Esophagus squamous epithelium (tissue), 5 donors: ENCODE results near the gene JRKL. TPM values are rescaled to one million over a fixed set of nuclear protein-coding genes. Genes with fewer than 3 reads are reported as not detected.
"Not testable (repeated sequence)": the region's sequence is repeated elsewhere in the genome, so short reads cannot be mapped to it uniquely, and the experiment has no call there.

ENCODE experiments used
- DNase-seq: peaks from one replicate; lab custom pipeline; 2025; lab: John Stamatoyannopoulos, UW
- H3K27ac ChIP-seq, 4 donors: fragments of 200-600 bp; sonication (generic); one replicate each; pipeline ENCODE4 v1.5.1; 2016 to 2019; ENCODE audit warnings: mild to moderate bottlenecking in 1 of 4
- H3K27me3 ChIP-seq, 4 donors: fragments of 200-600 bp; sonication (generic); 1 replicate in 3 of 4; 2 replicates in 1 of 4; pipeline versions ENCODE4 v1.5.1 to v1.6.0; 2017 to 2021; ENCODE audit warnings: antibody characterized with exemption in 1 of 4
- H3K36me3 ChIP-seq, 3 donors: fragments of 200-600 bp; sonication (generic); one replicate each; pipeline ENCODE4 v1.5.1; 2016 to 2019
- H3K4me1 ChIP-seq, 3 donors: fragments of 200-600 bp; sonication (generic); one replicate each; pipeline ENCODE4 v1.5.1; 2017 to 2019
- H3K4me3 ChIP-seq, 4 donors: fragments of 200-600 bp; sonication (generic); 1 replicate in 3 of 4; 2 replicates in 1 of 4; pipeline ENCODE4 v1.5.1; 2016 to 2019; ENCODE audit warnings: mild to moderate bottlenecking in 2 of 4, moderate library complexity in 1 of 4
- H3K9me3 ChIP-seq, 3 donors: fragments of 200-600 bp; sonication (generic); one replicate each; pipeline ENCODE4 v1.5.1; 2016 to 2019
- CTCF ChIP-seq, 6 experiments: fragments of 450-650 bp in 4 of 6; fragments of 200-600 bp in 2 of 6; sonication (generic) in 2 of 6; IDR thresholded peaks; one replicate each; pipeline ENCODE4 v1.5.1; 2016 to 2019; ENCODE audit warnings: antibody characterized with exemption in 6 of 6, mild to moderate bottlenecking in 4 of 6, moderate library complexity in 4 of 6
- POLR2A ChIP-seq, 4 donors: fragments of 450-650 bp; IDR thresholded peaks; one replicate each; pipeline ENCODE4 v1.6.1; 2017; ENCODE audit warnings: antibody characterized with exemption in 4 of 4, mild to moderate bottlenecking in 4 of 4, moderate library complexity in 3 of 4
- WGBS, 2 donors: methylation state at CpG; one replicate each; pipeline ENCODE4 v1.1.5; 2018; 5-methylcytosine and 5-hydroxymethylcytosine counted together
- intact Hi-C: fragments of 100-400 bp; cut with DNase I; formaldehyde crosslinking; loops from one replicate; pipeline ENCODE4 v1.15.0; 2022
- small RNA-seq, 4 donors: library from RNA; depleted of rRNA; stranded (forward); fragments of <200 nt; gene quantifications; one replicate each; pipeline ENCODE3, GENCODE V24; 2016
- total RNA-seq, 4 donors: library from RNA; depleted of rRNA; stranded (reverse); fragments of >200 nt; gene quantifications; one replicate each; pipeline ENCODE4 v1.1.0, GENCODE V29; 2016
- donor health status: DM: yes; HTN: yes; CAD: no.

JRKL gene
- total RNA-seq, 4 donors from 2014 or later, result 4.3 to 6.1 (median 4.6) TPM

GRCh38 chr11:96412761-96413381 is 23.1 kb downstream of the JRKL start:
- WGBS, 2 donors, result 50 to 67% methylated on average over 1 of the region's 1 CpG
- TF ChIP-seq POLR2A (IDR thresholded peaks at IDR 0.05), result no peak
- TF ChIP-seq CTCF (IDR thresholded peaks at IDR 0.05), result no peak
- no peaks in the 10 kb centered on the region for H3K36me3 ChIP-seq
- H3K9me3 ChIP-seq, result no peaks in the 10 kb centered on the region
- no peak overlapping the region for H3K4me3 ChIP-seq
- H3K27ac ChIP-seq, result no peak overlapping the region
- no peak for DNase-seq
- intact Hi-C loops, result no loop called here
- no peaks in the 10 kb centered on the region for H3K4me1 ChIP-seq
- no peaks in the 10 kb centered on the region for H3K27me3 ChIP-seq

GRCh38 chr11:96413408-96413807 is 23.6 kb downstream of the JRKL start:
- H3K4me3 ChIP-seq, result no peak overlapping the region
- no peak for TF ChIP-seq CTCF (IDR thresholded peaks at IDR 0.05)
- TF ChIP-seq POLR2A (IDR thresholded peaks at IDR 0.05), result no peak
- intact Hi-C loops, result no loop called here
- H3K36me3 ChIP-seq, result no peaks in the 10 kb centered on the region
- H3K27ac ChIP-seq, result no peak overlapping the region
- H3K4me1 ChIP-seq, result no peaks in the 10 kb centered on the region
- H3K9me3 ChIP-seq, result no peaks in the 10 kb centered on the region
- H3K27me3 ChIP-seq, result no peaks in the 10 kb centered on the region
- DNase-seq, result no peak

GRCh38 chr11:96424693-96425092 is 34.9 kb downstream of the JRKL start:
- Histone ChIP-seq H3K27me3 (peaks cover 0 to 24% (median 0%) of the 10 kb centered on the region in 4 donors), H3K36me3 (no peaks in the 10 kb centered on the region), H3K9me3 (no peaks in the 10 kb centered on the region), H3K4me3 (no peak overlapping the region), H3K27ac (no peak overlapping the region), H3K4me1 (no peaks in the 10 kb centered on the region)
- DNase-seq, result no peak
- intact Hi-C loops, result loop anchor here (10.0 kb wide), 1 partner anchor 590 kb away; no protein-coding TSS in a partner anchor
- WGBS, 2 donors, result 10 to 12% methylated on average over 2 of the region's 2 CpGs
- no peak for TF ChIP-seq CTCF (IDR thresholded peaks at IDR 0.05)
- TF ChIP-seq POLR2A (IDR thresholded peaks at IDR 0.05), result no peak

- H3K27ac ChIP-seq, result no peak overlapping the region
- H3K27me3 ChIP-seq, result peaks cover 0 to 12% (median 0%) of the 10 kb centered on the region in 4 donors
- 75 to 76% methylated on average over 3 of the region's 3 CpGs for WGBS, 2 donors
- intact Hi-C loops, result no loop called here
- H3K4me3 ChIP-seq, result no peak overlapping the region
- TF ChIP-seq POLR2A (IDR thresholded peaks at IDR 0.05), result no peak
- no peak for TF ChIP-seq CTCF (IDR thresholded peaks at IDR 0.05)
- H3K36me3 ChIP-seq, result no peaks in the 10 kb centered on the region
- DNase-seq, result no peak
- peaks cover 0 to 4% (median 0%) of the 10 kb centered on the region in 3 donors for H3K9me3 ChIP-seq
- H3K4me1 ChIP-seq, result no peaks in the 10 kb centered on the region
Observed at GRCh38 chr11:96430668-96431067, 40.9 kb downstream of the JRKL start.

GRCh38 chr11:96432654-96433053 is 42.8 kb downstream of the JRKL start:
- H3K4me3 ChIP-seq, intact Hi-C loops: not testable (repeated sequence)
- H3K27me3 ChIP-seq, result peaks cover 0 to 16% (median 0%) of the 10 kb centered on the region in 4 donors

More at GRCh38 chr11:96432654-96433053, 42.8 kb downstream of the JRKL start:
- H3K27ac ChIP-seq, H3K36me3 ChIP-seq, H3K9me3 ChIP-seq, H3K4me1 ChIP-seq, DNase-seq: not testable (repeated sequence)

Small RNAs within 50 kb of the gene (small RNA-seq; reads per million reads assigned to genes)
- 0 reads per million in 4 donors for gene MIR1260B

Other genes with a start within 250 kb of the JRKL start
- gene MAML2, start 46.8 kb upstream of the JRKL start, total RNA-seq, result 10 to 100 TPM in 1 of 4 donors, 1 to 10 TPM in 3; 4.7 to 21.7 (median 7.3) TPM
- 10 to 100 TPM in 2 of 4 donors, 1 to 10 TPM in 2; 8.8 to 18.7 (median 10.0) TPM for gene CCDC82, start 101 bp upstream of the JRKL start, total RNA-seq